Ramos (cell line): Measurements from ENCODE around the gene BAZ2B.

Source experiments
- in situ Hi-C: fragments of 300-500 bp; cut with MboI; formaldehyde crosslinking; loops from one replicate; pipeline ENCODE4 v1.14.3; 2022; ENCODE audit warnings: low sequenced_read_pairs; ENCODE audit not compliant: unreplicated experiment

The BAZ2B gene

GRCh38 chr2:159484532-159484931 is 131.8 kb downstream of the BAZ2B start:
- in situ Hi-C loops = no loop called here

- in situ Hi-C loops = no loop called here
Observed at GRCh38 chr2:159476329-159476728, 140.0 kb downstream of the BAZ2B start.

- in situ Hi-C loops = no loop called here
Observed at GRCh38 chr2:159475793-159476192, 140.6 kb downstream of the BAZ2B start.

- in situ Hi-C loops = no loop called here
Observed at GRCh38 chr2:159471340-159471739, 145.0 kb downstream of the BAZ2B start.

GRCh38 chr2:159468257-159468656 is 148.1 kb downstream of the BAZ2B start:
- in situ Hi-C loops = no loop called here

- in situ Hi-C loops = no loop called here
Observed at GRCh38 chr2:159462961-159463360, 153.4 kb downstream of the BAZ2B start.

GRCh38 chr2:159462201-159462785 is 154.1 kb downstream of the BAZ2B start:
- in situ Hi-C loops = no loop called here

- in situ Hi-C loops = no loop called here
Observed at GRCh38 chr2:159461076-159461475, 155.3 kb downstream of the BAZ2B start.

GRCh38 chr2:159460227-159460626 is 156.1 kb downstream of the BAZ2B start:
- in situ Hi-C loops = no loop called here

- in situ Hi-C loops = no loop called here
Observed at GRCh38 chr2:159459279-159459678, 157.1 kb downstream of the BAZ2B start.

GRCh38 chr2:159457589-159457988 is 158.8 kb downstream of the BAZ2B start:
- in situ Hi-C loops = no loop called here

GRCh38 chr2:159456500-159457426 is 159.6 kb downstream of the BAZ2B start:
- in situ Hi-C loops = no loop called here

GRCh38 chr2:159455330-159455918 is 160.9 kb downstream of the BAZ2B start:
- in situ Hi-C loops = no loop called here

- in situ Hi-C loops = no loop called here
Observed at GRCh38 chr2:159454185-159454584, 162.2 kb downstream of the BAZ2B start.

- in situ Hi-C loops = no loop called here
Observed at GRCh38 chr2:159450180-159450579, 166.2 kb downstream of the BAZ2B start.

GRCh38 chr2:159449504-159450124 is 166.7 kb downstream of the BAZ2B start:
- in situ Hi-C loops = no loop called here

GRCh38 chr2:159446817-159447216 is 169.5 kb downstream of the BAZ2B start:
- in situ Hi-C loops = no loop called here

- in situ Hi-C loops = no loop called here
Observed at GRCh38 chr2:159446201-159446600, 170.1 kb downstream of the BAZ2B start.

- in situ Hi-C loops = no loop called here
Observed at GRCh38 chr2:159445307-159445706, 171.0 kb downstream of the BAZ2B start.

- in situ Hi-C loops = no loop called here
Observed at GRCh38 chr2:159444754-159445153, 171.6 kb downstream of the BAZ2B start.
